HEK293T (cell line): ENCODE results near the gene UNC93B1.

Experiments used
- CTCF ChIA-PET: fragments of 350-600 bp; formaldehyde crosslinking; extraction: SDS; loops from one replicate; lab custom pipeline; 2021; ENCODE audit warnings: antibody characterized with exemption, inconsistent platforms; lab: Yijun Ruan, JAX
- POLR2A ChIA-PET: fragments of 350-600 bp; formaldehyde crosslinking; extraction: SDS; loops from one replicate; lab custom pipeline; 2020; ENCODE audit warnings: antibody characterized with exemption, inconsistent platforms; lab: Yijun Ruan, JAX
- DNase-seq: peaks from one replicate; pipeline ENCODE4 v3.0.0; 2012; ENCODE audit warnings: mixed read lengths; ENCODE audit errors: extremely low spot score
- ARNT ChIP-seq: fragments of 450-650 bp; IDR thresholded peaks from 2 replicates; pipeline ENCODE4 v1.6.1; 2017; ENCODE audit warnings: mild to moderate bottlenecking
- BHLHE40 ChIP-seq: fragments of 450-650 bp; IDR thresholded peaks from 2 replicates; pipeline ENCODE4 v1.6.1; 2016; ENCODE audit warnings: mild to moderate bottlenecking, moderate library complexity, borderline replicate concordance
- CTBP1 ChIP-seq: fragments of 450-650 bp; IDR thresholded peaks from 2 replicates; pipeline ENCODE4 v1.6.1; 2016; ENCODE audit warnings: borderline replicate concordance
- ELF4 ChIP-seq: fragments of 450-650 bp; IDR thresholded peaks from 2 replicates; pipeline ENCODE4 v1.6.1; 2017; ENCODE audit warnings: antibody characterized with exemption
- FOXA1 ChIP-seq: fragments of 450-650 bp; IDR thresholded peaks from 2 replicates; pipeline ENCODE4 v1.6.1; 2016; ENCODE audit warnings: mild to moderate bottlenecking
- FOXK2 ChIP-seq: fragments of 450-650 bp; IDR thresholded peaks from 2 replicates; pipeline ENCODE4 v1.6.1; 2016; ENCODE audit warnings: mild to moderate bottlenecking
- FOXM1 ChIP-seq: fragments of 450-650 bp; IDR thresholded peaks from 2 replicates; pipeline ENCODE4 v1.6.1; 2017; ENCODE audit warnings: mild to moderate bottlenecking, borderline replicate concordance
- HDGF ChIP-seq: fragments of 450-650 bp; IDR thresholded peaks from 2 replicates; pipeline ENCODE4 v1.6.1; 2017; ENCODE audit warnings: antibody characterized with exemption, borderline replicate concordance
- L3MBTL2 ChIP-seq: fragments of 450-650 bp; conservative IDR thresholded peaks from 2 replicates; pipeline ENCODE4 v1.6.1; 2016; ENCODE audit warnings: mild to moderate bottlenecking
- LEF1 ChIP-seq: fragments of 450-650 bp; IDR thresholded peaks from 2 replicates; pipeline ENCODE4 v1.6.1; 2017; ENCODE audit warnings: mild to moderate bottlenecking, borderline replicate concordance
- NFRKB ChIP-seq: fragments of 450-650 bp; IDR thresholded peaks from 2 replicates; pipeline ENCODE4 v1.6.1; 2016; ENCODE audit warnings: mild to moderate bottlenecking, moderate library complexity
- SP1 ChIP-seq: fragments of 450-650 bp; IDR thresholded peaks from 2 replicates; pipeline ENCODE4 v1.6.1; 2017
- SUZ12 ChIP-seq: fragments of 450-650 bp; IDR thresholded peaks from 2 replicates; pipeline ENCODE4 v1.6.1; 2016; ENCODE audit warnings: mild to moderate bottlenecking
- TARDBP ChIP-seq: fragments of 450-650 bp; IDR thresholded peaks from 2 replicates; pipeline ENCODE4 v1.6.1; 2016
- ZNF384 ChIP-seq: fragments of 450-650 bp; IDR thresholded peaks from 2 replicates; pipeline ENCODE4 v1.6.1; 2016
- TF ChIP-seq, protein P1 (sequence below): fragments of 450-650 bp; IDR thresholded peaks from 2 replicates; pipeline ENCODE4 v1.6.1; 2016

Gene UNC93B1

GRCh38 chr11:68042219-68043028 is 38.5 kb upstream of the UNC93B1 start:
- ChIA-PET CTCF (no interaction called here), POLR2A (interaction anchor here (1.2 to 5.9 kb wide), 2 partner anchors 10 to 11 kb away, joined by 5 to 43 read pairs; partner anchors contain the start of gene NDUFS8)
- TF ChIP-seq FOXM1 (no peak), ELF4 (no peak), FOXK2 (no peak), HDGF (no peak), SP1 (no peak), ARNT (no peak), CTBP1 (no peak), LEF1 (no peak), TARDBP (no peak), FOXA1 (no peak), BHLHE40 (no peak), SUZ12 (no peak), L3MBTL2 (no peak), ZNF384 (no peak), NFRKB (no peak)
- TF ChIP-seq, protein P1, sequence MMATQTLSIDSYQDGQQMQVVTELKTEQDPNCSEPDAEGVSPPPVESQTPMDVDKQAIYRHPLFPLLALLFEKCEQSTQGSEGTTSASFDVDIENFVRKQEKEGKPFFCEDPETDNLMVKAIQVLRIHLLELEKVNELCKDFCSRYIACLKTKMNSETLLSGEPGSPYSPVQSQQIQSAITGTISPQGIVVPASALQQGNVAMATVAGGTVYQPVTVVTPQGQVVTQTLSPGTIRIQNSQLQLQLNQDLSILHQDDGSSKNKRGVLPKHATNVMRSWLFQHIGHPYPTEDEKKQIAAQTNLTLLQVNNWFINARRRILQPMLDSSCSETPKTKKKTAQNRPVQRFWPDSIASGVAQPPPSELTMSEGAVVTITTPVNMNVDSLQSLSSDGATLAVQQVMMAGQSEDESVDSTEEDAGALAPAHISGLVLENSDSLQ: no peak
- DNase-seq: no peak

DNA sequence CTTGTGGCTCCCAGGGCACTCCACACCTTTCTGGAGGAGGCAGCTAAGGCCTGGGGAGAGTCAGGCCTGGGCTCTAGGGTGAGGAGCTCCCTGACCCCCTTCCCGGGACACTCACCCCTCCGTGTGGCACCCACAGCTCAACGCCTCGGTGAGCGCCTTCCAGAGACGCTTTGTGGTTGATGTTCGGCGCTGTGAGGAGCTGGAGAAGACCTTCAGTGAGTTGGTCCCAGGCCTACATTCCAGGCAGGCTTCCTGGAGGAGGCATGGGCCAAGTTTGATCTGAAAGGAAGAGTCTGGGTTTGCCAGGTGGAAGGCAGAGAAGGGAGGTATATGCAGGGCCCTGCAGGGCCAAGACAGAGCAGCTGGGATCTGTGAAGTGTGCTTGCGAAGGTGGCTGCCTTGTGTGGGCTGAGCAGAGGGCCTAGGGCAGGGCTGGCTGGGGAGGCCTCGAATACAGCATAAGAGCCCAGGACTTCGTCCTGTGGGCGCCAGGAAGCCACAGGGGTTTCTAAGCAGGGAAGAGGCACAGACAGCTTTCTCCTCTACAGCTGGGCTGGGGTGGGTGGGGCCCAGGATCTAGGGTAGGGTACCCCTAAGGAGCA is 37.8 kb upstream of the UNC93B1 start:
- ChIA-PET POLR2A (interaction anchor here (5.9 kb wide), 1 partner anchor 11 kb away, joined by 43 read pairs; the partner anchor contains the start of gene NDUFS8), CTCF (no interaction called here)
- no peak for DNase-seq
- TF ChIP-seq HDGF (no peak), ARNT (no peak), SUZ12 (no peak), LEF1 (no peak), TARDBP (no peak), L3MBTL2 (no peak)
- TF ChIP-seq, protein P1: no peak

DNA sequence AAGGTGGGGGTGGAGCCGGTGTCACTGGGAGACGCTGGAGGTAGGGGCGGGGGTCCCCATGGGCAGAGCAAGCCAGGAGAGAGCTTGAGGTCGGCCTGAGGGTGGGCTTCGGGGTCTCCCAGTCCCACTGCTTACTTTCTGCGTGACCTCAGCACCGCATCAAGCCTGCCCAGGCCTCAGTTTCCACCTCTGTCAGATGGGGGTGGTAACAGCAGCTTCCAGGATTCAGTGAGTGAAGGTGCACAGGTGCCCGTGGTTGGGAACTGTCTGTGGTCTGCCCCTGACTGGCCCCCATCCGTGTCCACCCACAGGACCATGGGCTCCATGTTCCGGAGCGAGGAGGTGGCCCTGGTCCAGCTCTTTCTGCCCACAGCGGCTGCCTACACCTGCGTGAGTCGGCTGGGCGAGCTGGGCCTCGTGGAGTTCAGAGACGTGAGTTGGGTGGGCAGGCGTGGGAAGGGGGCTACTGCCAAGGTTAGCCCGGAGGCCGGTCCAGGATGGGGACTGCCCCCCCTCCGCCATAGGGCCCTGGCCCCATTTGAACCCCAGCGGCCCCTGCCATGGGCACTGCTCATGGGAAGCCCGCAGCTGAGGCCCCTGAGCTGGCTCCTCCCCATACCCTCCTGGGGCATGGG is 37.2 kb upstream of the UNC93B1 start:
- DNase-seq: no peak
- CTCF ChIA-PET: no interaction called here
- POLR2A ChIA-PET: interaction anchor here (5.9 kb wide), 1 partner anchor 10 kb away, joined by 43 read pairs; the partner anchor contains the start of gene NDUFS8
- TF ChIP-seq FOXA1 (no peak), TARDBP (no peak), LEF1 (no peak), SP1 (no peak), FOXK2 (no peak), ELF4 (no peak), CTBP1 (no peak), SUZ12 (no peak), HDGF (no peak), ZNF384 (no peak), L3MBTL2 (no peak), BHLHE40 (no peak), ARNT (no peak), FOXM1 (no peak), NFRKB (no peak)
- TF ChIP-seq, protein P1: no peak

DNA sequence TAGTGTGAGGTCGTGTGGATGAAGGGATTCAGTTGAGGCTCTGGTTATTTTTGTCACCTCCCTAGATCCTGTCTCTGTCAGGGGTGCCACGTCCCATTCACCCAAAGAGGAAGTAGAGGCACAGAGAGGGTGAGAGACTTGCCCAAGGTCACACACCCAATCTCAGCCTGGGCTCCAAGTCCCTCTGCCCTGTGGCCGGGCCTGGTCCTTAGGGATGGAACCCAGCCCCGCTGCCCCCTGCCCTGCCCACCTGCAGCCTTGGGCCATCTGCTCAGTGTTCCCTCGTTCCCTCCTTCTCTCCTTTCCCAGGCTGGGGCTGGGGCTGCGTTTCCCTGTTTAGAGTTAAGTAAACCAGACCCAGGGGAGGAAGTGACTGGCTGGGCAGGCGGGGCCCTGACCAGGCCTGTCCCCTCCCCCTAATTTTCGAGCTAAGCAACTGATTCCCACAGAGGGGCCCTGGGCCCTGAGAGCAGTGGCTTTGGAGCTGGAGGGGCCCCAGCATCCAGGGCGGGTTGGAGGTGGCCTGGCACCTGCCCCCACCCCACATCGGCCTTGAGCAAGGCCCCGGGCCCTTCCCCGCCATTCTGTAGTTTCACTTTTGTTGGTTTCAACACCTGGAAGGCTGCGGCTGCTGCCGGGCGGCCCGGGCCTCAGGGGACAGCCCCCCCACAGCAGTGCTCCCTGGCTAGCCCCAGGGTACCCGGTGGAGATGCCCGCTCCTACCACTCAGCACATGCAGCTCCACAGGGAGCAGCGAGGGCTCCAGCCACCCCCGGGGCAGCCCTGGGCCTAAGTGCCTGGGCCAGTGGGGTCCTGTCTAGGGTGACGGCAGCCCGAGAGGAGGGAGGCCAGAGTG is 36.4 kb upstream of the UNC93B1 start:
- TF ChIP-seq ZNF384 (no peak), HDGF (no peak), FOXM1 (no peak), ARNT (no peak), FOXK2 (no peak), CTBP1 (no peak), BHLHE40 (no peak), NFRKB (no peak), SUZ12 (no peak), L3MBTL2 (no peak)
- TF ChIP-seq, protein P1: no peak
- ChIA-PET CTCF (interaction anchor here (0.6 kb wide), 1 partner anchor 77 kb away, joined by 3 read pairs; no protein-coding TSS in a partner anchor), POLR2A (interaction anchor here (5.9 kb wide), 1 partner anchor 9 kb away, joined by 43 read pairs; the partner anchor contains the start of gene NDUFS8)
- no peak for DNase-seq
